ENCODE measurements around the gene TBCA. TPM values are rescaled to one million over a fixed set of nuclear protein-coding genes. Genes with fewer than 3 reads are reported as not detected.
A peak's percentile ranks its signal among the peaks of the same experiment; 100 is the strongest.

TBCA gene, protein sequence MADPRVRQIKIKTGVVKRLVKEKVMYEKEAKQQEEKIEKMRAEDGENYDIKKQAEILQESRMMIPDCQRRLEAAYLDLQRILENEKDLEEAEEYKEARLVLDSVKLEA
- 310 to 327 TPM (median 323 TPM) in 3 replicates for total RNA-seq (2021)
- percentile 85 among the genes with signal in this experiment for Bru-seq, nascent RNA
- long read RNA-seq, experiment 1, transcript TBCA-202 (4 exons, 683 nt), result major isoform, 131 of 163 reads
- long read RNA-seq, experiment 1, partial matches to known transcripts, result 3 of 163 reads
- long read RNA-seq, experiment 1, other reads (novel, unspliced or antisense), result 20 of 163 reads
- long read RNA-seq, experiment 2, transcript TBCA-202 (4 exons, 683 nt), result major isoform, 284 of 310 reads
- long read RNA-seq, experiment 2, transcript TBCA-205 (3 exons, 717 nt), result minor isoform, 8 of 310 reads
- long read RNA-seq, experiment 2, partial matches to known transcripts, result 5 of 310 reads
- long read RNA-seq, experiment 2, other reads (novel, unspliced or antisense), result 12 of 310 reads
- long read RNA-seq, experiment 3, transcript TBCA-202 (4 exons, 683 nt), result major isoform, 11 of 22 reads
- long read RNA-seq, experiment 3, transcript TBCA-201 (3 exons, 2,301 nt), result minor isoform, 7 of 22 reads
- long read RNA-seq, experiment 3, partial matches to known transcripts, result 0 of 22 reads
- long read RNA-seq, experiment 3, other reads (novel, unspliced or antisense), result 3 of 22 reads

DNA sequence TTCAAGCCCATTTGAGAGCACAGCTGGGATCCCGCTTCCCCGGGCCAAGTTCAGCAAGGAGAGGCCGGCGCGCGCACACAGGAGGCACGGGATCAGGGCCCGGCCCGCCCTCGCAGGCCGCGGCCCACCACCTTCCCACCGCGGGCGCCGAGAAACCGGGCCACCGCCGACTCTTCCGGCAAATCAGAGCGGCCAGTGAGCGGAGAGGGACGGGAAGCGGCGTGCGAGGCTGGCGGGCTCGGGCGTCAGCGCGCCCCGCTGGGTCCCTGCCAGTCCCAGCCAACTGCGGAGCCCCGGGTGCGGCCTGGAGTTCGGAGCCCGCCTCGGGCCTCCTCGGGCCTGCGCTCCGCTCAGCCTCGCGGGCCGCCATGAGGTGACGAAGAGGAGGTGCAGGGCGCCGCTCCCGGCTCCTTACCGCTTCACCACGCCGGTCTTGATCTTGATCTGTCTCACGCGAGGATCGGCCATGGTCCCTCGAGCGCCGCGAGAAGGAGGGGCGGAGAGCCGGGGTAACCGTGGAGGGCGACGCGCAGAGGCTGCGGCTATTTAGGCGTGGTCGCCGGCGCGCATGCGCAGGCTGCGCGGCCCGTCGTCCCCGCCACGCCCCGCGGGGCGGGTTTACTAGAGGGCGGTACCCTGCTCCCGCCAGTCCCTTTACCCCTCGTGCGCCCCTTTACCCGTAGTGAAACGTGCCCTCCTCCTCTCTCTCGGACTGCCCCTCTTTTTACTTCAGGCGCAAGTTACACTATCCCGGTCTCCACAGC is at the start of gene TBCA:
Gene TBCA (minus strand): TSS at position 550 of the 764 bp plus-strand sequence. CDS start 82 bp downstream, at position 468.
- ChIA-PET POLR2A (interaction anchor here (1.0 kb wide), 1 partner anchor 68 kb away, joined by 4 read pairs; no protein-coding TSS in a partner anchor), CTCF (interaction anchor here (0.9 to 1.3 kb wide), 2 partner anchors 12 to 352 kb away, joined by 3 to 5 read pairs; no protein-coding TSS in a partner anchor)
- DNase-seq (ENCODE audit: low spot score) (peak; percentile 88), ATAC-seq (peak; percentile 91)
- no peaks in the 10 kb centered on the region for H3K9me3 Mint-ChIP-seq
- H3K4me3 Mint-ChIP-seq, result peak within 1 kb of the TSS; percentile 86
- H3K36me3 Mint-ChIP-seq, result peaks cover 3% of the 10 kb centered on the region; the same call in 1 of the 2 replicates
- H3K27me3 Mint-ChIP-seq (ENCODE audit: low read depth), result peaks cover 6% of the 10 kb centered on the region; the same call in 1 of the 2 replicates
- peaks cover 52% of the 10 kb centered on the region for H3K4me1 Mint-ChIP-seq
- peak within 1 kb of the TSS; percentile 91 for H3K27ac Mint-ChIP-seq
- TF ChIP-seq JAZF1 (CRISPR knock-in tag; IDR thresholded peaks at IDR 0.05), result no peak
- TF ChIP-seq ELF4 (CRISPR knock-in tag; IDR thresholded peaks at IDR 0.05; ENCODE audit: low read depth), result 0 out of 2 replicates have a peak, but pooled peaks have one; percentile 25
- peak; percentile 92; the same call in 1 of the 2 replicates for TF ChIP-seq RELA (CRISPR knock-in tag; IDR thresholded peaks at IDR 0.05; ENCODE audit: borderline replicate concordance)
- TF ChIP-seq ATF1 (CRISPR knock-in tag; IDR thresholded peaks at IDR 0.05), result no peak
- TF ChIP-seq ZNF219 (CRISPR knock-in tag; IDR thresholded peaks at IDR 0.05; ENCODE audit: borderline replicate concordance), result peak; percentile 16; the same call in 1 of the 2 replicates
- TF ChIP-seq IRF1 (CRISPR knock-in tag; IDR thresholded peaks at IDR 0.05), result no peak; the same call in 1 of the 2 replicates
- TF ChIP-seq AFF4 (CRISPR knock-in tag; IDR thresholded peaks at IDR 0.05; ENCODE audit: borderline replicate concordance), result no peak
- no peak for TF ChIP-seq GRHL2 (CRISPR knock-in tag; IDR thresholded peaks at IDR 0.05; ENCODE audit: insufficient replicate concordance, severe bottlenecking)
- TF ChIP-seq RORB (CRISPR knock-in tag; IDR thresholded peaks at IDR 0.05), result no peak
- TF ChIP-seq SMAD4 (CRISPR knock-in tag; IDR thresholded peaks at IDR 0.05), result no peak
- peak; percentile 64 for TF ChIP-seq SP1 (CRISPR knock-in tag; conservative IDR thresholded peaks at IDR 0.05)
- TF ChIP-seq, protein P1, sequence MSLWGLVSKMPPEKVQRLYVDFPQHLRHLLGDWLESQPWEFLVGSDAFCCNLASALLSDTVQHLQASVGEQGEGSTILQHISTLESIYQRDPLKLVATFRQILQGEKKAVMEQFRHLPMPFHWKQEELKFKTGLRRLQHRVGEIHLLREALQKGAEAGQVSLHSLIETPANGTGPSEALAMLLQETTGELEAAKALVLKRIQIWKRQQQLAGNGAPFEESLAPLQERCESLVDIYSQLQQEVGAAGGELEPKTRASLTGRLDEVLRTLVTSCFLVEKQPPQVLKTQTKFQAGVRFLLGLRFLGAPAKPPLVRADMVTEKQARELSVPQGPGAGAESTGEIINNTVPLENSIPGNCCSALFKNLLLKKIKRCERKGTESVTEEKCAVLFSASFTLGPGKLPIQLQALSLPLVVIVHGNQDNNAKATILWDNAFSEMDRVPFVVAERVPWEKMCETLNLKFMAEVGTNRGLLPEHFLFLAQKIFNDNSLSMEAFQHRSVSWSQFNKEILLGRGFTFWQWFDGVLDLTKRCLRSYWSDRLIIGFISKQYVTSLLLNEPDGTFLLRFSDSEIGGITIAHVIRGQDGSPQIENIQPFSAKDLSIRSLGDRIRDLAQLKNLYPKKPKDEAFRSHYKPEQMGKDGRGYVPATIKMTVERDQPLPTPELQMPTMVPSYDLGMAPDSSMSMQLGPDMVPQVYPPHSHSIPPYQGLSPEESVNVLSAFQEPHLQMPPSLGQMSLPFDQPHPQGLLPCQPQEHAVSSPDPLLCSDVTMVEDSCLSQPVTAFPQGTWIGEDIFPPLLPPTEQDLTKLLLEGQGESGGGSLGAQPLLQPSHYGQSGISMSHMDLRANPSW (CRISPR knock-in tag; conservative IDR thresholded peaks at IDR 0.05; ENCODE audit: low read depth), result no peak
- no peak for TF ChIP-seq ATF2 (CRISPR knock-in tag; IDR thresholded peaks at IDR 0.05; ENCODE audit: borderline replicate concordance, low read depth)
- TF ChIP-seq EMX1 (CRISPR knock-in tag; IDR thresholded peaks at IDR 0.05), result no peak
- TF ChIP-seq ZMAT4 (CRISPR knock-in tag; IDR thresholded peaks at IDR 0.05), result no peak
- TF ChIP-seq PREB (CRISPR knock-in tag; IDR thresholded peaks at IDR 0.05; ENCODE audit: borderline replicate concordance), result no peak
- no peak for TF ChIP-seq CTCF (IDR thresholded peaks at IDR 0.05)
- TF ChIP-seq, protein P2, sequence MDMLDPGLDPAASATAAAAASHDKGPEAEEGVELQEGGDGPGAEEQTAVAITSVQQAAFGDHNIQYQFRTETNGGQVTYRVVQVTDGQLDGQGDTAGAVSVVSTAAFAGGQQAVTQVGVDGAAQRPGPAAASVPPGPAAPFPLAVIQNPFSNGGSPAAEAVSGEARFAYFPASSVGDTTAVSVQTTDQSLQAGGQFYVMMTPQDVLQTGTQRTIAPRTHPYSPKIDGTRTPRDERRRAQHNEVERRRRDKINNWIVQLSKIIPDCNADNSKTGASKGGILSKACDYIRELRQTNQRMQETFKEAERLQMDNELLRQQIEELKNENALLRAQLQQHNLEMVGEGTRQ (CRISPR knock-in tag; IDR thresholded peaks at IDR 0.05), result no peak; the same call in 1 of the 2 replicates
- 0 out of 2 replicates have a peak, but pooled peaks have one; percentile 12 for TF ChIP-seq NFE2L1 (CRISPR knock-in tag; IDR thresholded peaks at IDR 0.05)

Data from WTC11 (cell line).